HG02973 (cell line): Measurements from ENCODE around the gene RABL6.
A peak's percentile ranks its signal among the peaks of the same experiment; 100 is the strongest.
"Not testable (repeated sequence)": the region's sequence is repeated elsewhere in the genome, so short reads cannot be mapped to it uniquely, and the experiment has no call there.

Experiments
- ATAC-seq: cut with Tn5 transposase; IDR thresholded peaks from one replicate; pipeline ENCODE4 v1.9.1; 2021; ENCODE audit warnings: moderate library complexity; ENCODE audit not compliant: unreplicated experiment

The RABL6 gene, protein sequence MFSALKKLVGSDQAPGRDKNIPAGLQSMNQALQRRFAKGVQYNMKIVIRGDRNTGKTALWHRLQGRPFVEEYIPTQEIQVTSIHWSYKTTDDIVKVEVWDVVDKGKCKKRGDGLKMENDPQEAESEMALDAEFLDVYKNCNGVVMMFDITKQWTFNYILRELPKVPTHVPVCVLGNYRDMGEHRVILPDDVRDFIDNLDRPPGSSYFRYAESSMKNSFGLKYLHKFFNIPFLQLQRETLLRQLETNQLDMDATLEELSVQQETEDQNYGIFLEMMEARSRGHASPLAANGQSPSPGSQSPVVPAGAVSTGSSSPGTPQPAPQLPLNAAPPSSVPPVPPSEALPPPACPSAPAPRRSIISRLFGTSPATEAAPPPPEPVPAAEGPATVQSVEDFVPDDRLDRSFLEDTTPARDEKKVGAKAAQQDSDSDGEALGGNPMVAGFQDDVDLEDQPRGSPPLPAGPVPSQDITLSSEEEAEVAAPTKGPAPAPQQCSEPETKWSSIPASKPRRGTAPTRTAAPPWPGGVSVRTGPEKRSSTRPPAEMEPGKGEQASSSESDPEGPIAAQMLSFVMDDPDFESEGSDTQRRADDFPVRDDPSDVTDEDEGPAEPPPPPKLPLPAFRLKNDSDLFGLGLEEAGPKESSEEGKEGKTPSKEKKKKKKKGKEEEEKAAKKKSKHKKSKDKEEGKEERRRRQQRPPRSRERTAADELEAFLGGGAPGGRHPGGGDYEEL

DNA sequence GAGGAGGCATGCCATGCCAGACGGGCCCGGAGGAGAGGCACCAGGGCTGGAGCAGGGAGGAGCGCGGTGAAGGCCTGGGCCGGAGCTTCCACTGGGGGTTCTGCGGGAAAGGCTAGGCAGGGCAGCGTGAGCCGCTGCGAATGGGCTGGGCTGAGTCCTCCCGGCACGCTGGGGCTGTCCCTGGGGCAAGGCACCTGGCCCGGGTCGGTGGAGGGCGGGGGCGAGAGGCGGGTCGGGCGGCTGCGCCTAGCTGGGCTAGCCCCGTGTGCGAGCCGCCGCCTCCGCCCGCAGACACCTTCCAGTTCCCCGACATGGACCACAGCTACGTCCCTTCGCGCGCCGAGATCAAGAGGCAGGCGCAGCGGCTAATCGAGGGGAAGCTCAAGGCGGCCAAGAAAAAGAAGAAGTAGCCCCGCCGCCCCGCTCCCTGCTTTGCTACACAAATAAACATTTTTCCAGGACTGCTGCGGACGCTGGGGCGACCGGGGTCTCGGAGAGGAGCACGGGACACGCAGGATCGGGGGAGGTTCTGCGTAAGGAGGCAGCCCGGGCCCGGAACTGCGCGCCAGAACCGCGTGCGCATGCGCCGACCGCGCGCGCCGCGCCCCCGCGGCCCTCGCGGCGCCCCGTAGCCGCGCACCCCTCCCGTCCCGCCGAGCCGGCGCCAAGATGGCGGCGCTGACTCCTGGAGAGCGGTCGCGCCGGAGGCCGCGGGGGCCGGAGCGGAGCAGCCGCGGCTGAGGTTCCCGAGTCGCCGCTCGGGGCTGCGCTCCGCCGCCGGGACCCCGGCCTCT lies at the start of gene RABL6:
RABL6 (plus strand) TSS at position 668 of the 794 bp plus-strand sequence. CDS start 249 bp downstream, outside the sequence.
- ATAC-seq, result peak; percentile 59

DNA sequence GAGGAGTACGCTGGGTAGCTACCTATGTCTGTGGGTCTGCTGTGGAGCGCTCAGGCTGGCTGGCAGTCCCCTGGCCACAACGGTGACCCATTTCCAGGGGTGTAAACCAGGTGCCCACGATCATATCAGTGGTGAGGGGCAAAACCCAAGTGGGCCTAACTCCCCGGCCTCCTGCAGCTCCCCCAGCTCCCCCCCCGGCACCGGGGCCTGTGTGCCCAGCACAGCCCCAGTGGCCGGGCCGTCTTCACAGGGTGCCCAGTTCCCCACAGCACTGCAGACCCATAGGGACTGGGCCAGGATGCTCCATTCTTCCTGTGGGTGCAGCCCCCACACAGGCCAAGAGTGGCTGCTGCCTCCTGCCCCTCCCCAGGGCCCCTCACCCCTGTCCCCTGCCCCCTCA lies 48.7 kb upstream of the RABL6 start:
- no peak for ATAC-seq

DNA sequence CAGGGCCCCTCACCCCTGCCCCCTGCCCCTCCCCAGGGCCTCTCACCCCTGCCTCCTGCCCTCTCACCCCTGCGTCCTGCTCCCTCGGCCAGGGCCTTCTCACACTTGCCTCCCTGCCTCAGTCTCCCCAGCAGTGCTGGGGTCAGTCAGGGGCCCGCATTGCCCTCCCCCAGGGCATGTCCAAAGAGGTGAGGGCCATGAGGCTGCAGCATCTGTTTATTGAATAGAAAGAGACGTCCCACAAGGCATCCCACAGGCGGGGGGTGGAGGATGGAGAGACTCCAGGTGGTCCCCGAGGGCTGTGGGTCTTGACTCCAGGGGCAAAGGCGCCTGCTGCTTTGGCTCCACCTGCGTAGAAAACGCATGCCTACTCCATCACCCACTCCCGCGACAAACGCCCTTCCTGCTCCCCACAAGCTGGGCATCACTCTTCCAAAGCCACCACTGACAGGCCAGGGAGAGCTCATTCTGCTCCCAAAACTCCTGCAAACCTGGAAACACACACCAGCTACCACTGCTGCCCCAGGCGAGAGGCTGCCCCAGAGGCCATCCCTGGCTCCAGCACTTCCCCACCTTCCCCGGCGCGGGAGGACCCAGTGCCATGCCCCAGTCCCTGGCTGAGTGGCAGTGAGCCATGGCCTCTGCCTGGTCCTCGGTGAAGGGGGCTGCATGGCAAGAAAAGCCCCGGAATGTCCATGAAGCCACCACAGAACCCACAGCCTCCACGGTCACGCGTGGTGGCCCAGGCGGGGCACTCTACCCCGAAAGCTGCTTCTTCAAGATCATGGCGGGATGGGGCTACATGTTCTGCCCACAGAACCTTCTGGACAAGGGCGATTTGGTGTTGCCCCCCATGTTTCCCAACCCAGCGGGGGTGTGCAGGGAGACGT lies 48.1 kb upstream of the RABL6 start:
- ATAC-seq, result no peak

DNA sequence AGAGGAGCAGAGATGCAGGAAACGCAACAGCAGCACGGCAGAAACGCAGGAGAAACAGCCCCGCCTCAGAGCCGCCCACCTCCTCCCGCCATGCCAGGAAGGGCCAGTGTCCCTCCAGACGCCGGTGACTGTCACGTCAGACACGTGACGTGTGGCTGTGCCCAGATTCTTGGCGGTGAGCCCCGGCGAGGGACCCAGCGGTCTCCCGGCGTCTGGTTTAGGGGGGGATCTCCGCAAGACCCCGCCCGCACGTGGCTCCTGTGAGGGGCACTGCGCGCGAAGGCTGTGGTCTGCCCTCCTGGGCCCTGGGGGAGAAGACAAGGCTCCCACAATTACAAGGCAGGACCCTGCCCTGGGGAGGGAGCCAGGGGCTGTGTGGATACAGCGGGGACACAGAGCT lies 47.3 kb upstream of the RABL6 start:
- ATAC-seq, result no peak

DNA sequence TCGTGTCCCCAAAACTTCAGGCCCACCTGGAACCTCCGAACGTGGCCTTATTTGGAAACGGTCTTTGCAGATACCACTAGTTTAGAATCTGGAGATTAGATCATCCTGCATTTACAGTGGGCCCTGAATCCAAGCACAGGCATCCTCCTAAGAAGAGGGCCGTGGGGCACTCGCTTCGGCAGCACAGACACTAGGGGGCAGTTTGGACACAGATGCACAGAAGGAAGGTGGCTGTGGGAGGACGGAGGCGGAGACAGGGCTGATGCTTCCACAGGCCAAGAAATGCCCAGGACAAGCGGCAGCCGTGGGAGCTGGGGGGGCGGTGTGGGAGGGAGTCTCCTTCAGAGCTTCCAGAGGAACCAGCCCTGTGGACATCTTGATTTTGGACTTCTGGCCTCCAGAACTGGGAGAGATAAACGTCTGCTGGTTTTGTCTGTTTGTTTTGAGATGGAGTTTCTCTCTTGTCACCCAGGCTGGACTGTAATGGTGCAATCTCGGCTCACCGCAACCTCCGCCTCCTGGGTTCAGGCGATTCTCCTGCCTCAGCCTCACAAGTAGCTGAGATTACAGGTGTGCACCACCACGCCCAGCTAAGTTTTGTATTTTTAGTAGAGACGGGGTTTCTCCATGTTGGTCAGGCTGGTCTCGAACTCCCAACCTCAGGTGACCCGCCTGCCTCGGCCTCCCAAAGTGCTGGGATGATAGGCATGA lies 46.8 kb upstream of the RABL6 start:
- not testable (repeated sequence) for ATAC-seq

DNA sequence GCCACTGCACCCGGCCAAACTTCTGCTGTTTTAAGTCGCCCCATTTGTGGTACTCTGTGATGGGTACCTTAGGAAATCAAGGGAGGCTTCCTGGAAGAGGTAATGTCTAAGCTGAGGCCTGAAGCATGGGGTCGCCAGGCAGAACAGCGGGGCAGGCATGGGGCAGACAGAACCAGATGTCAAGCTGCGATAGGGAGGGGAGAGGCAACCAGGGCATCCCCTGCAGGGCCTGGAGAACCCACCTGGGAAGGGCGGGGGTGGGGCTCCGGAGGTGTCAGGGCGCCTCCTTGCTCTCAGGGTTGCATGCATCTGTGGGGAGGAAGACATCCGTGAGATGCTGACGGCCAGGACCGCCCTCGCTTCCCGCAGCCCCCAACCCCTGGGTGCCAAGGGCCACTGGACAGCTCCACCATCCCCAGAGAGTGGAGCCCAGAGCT lies 46.2 kb upstream of the RABL6 start:
- no peak for ATAC-seq

DNA sequence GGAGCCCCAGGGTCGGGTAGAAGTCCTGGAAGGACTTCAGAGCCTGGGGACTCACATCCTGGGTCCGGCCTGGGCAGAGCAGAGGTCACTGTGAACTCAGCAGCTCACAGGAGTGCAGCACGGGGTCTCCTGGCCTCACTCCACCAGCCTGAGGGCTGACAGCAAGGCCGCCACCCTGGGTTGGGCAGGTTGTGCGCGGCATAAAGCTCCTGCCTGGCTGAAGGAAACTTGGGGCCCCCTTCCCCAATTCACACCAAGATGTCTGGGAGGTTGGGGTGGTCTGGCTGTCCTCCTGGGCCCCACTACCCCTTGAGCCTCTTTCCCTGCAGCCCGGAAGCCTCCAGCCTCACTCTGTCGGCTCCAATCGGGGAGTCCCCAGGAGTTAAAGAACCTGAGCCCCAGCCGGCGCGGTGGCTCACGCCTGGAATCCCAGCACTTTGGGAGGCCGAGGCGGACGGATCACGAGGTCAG lies 45.5 kb upstream of the RABL6 start:
- ATAC-seq, result no peak

DNA sequence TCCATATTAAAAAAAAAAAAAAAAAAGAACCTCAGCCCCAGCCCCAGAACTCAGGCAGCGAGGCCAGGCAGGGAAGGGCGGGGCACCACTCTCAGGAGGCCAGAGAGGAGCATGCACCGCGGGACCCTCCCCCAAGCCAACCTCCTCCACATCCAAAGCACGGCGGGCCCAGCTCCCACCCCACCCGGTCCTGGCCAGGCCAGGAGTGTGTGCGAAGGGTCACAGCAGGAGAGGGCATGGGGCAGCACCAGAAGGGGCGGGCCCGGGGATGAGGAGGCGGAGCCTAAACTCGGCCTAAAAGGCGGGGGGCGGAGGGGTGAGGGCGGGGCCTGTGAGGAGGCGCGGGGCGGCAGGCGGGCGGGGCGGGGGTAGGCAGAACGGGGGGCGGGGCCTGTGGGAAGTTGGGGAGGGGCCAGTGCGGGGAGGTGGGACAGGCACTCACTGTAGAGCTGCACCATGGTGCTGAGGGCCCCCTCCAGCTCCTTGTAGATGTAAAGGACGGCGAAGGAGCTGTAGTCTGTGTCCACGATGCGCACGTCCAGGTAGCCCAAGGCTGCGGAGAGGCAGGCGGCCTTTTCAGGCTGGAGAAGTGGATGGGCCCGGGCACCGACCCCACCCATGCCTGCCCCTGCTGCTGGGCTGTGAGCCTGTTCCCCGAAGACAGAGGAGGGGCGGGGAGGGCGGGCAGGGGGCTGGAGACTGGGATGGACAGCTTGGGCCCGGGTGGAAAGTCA lies 44.7 kb upstream of the RABL6 start:
- ATAC-seq, result no peak

DNA sequence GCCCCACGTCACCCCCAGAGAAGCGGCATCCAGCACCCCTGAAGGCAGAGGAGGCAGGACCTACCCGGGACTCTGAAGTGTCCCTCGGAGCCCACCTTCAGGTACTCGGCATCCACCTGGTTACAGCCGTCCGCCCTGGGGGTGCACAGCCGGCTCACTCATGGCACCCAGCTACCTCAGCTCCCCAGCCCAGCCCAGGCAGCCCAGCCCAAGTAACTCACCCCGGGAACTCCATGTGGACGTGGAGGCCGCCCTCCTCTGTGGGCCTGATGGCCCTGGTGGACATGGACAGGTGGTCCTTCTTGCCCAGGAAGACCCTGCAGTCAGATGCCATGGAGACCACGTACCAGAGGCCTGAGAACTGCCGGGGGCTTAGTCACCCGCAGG lies 44.1 kb upstream of the RABL6 start:
- no peak for ATAC-seq

DNA sequence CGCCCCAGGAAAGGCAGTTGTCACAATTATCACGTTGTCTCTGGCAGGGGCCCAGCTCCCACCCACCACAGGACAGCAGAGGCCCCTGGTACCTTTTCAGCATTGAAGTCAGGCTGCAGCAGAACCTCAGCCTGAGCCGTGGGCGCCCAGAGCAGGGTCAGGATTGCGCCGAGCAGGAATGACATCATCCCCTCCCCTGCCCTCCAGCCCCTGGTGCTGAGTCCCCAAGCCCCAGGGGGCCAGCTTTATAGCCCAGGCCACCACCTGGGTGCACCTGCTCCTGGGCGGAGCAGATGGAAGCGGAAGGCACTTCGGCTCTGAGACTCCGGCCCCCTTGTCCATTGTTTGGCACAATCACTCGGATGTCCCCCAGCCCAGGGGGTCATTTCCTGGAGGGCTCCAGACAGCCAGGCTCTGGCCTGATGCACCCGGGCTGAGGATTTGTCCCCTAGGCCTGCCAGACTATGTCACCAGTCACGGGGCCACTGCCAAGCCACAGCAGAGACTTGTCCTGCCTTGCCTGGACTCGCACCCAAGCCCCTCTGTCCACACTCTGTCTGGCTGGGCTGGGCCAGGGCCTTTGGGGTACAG lies 43.4 kb upstream of the RABL6 start, which contains the start of gene LCN15:
LCN15 (minus strand) TSS at position 218 of the 591 bp plus-strand sequence; CDS start at position 188, 30 bp downstream.
- ATAC-seq, result no peak

DNA sequence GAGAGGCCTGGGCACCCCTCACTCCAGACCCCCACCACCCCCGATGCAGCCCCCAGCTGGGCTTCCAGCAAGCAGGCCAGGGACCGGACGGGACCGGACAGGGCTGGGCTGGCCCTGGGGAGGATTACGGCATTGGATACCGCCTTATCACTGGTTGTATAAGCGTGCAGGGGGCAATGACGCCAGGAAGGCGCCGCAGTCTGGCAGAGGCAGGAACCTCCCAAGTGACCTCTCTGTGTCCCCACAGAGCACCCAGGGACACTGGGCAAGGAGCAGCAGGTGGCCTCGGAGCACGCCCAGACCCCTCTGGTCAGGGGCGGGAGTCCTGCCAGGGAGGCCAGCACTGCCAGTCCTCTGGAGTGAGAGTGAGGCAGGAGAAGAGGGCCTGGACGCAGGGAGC lies 42.7 kb upstream of the RABL6 start:
- ATAC-seq, result no peak

DNA sequence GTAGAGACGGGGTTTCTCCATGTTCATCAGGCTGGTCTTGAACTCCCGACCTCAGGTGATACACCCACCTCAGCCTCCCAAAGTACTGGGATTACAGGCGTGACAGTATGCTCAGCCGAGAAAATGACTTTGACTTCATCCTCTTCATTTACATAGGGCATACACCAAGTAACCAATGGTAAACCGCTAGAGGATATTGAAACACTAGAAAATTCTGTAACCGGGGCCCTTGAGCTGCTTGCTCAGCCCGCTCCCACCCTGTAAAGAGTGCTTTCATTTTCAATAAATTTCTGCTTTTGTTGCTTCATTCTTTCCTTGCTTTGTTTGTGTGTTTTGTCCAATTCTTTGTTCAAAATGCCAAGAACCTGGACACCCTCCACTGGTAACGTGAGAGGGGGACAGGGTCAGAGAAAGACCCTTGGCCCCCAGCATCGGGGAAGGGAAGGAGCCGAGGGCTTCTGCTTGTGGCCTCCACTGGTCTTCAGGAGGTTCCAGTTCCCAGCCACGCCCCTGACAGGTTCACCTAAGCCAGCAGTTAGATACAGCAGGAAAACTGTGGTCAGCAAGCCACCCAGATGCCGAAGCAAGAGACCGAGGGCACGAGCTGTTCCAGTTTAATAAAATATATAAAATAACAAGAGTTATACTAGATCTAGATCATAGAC lies 41.9 kb upstream of the RABL6 start:
- ATAC-seq, result not testable (repeated sequence)

DNA sequence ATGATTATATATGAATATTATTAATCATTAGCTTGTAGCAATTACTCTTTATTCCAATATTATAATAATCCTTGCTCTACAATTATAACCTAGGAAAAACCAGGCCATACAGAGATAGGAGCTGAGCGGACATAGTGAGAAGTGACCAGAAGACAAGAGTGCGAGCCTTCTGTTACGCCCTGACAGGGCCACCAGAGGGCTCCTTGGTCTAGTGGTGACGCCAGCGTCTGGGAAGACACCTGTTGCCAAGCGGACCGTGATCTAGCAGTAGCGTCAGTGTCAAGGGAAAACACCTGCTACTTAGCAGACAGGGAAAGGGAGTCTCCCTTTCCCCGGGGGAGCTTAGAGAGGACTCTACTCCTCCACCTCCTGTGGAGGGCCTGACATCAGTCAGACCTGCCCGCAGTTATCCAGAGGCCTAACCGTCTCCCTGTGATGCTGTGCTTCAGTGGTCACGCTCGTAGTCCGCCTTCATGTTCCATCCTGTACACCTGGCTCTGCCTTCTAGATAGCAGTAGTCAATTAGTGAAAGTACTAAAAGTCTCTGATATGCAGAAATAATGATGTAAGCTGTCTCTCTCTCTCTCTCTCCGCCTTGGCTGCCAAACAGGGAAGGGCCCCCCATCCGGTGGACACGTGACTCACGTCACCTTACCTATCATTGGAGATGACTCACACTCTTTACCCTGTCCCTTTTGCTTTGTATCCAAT lies 41.2 kb upstream of the RABL6 start:
- not testable (repeated sequence) for ATAC-seq

DNA sequence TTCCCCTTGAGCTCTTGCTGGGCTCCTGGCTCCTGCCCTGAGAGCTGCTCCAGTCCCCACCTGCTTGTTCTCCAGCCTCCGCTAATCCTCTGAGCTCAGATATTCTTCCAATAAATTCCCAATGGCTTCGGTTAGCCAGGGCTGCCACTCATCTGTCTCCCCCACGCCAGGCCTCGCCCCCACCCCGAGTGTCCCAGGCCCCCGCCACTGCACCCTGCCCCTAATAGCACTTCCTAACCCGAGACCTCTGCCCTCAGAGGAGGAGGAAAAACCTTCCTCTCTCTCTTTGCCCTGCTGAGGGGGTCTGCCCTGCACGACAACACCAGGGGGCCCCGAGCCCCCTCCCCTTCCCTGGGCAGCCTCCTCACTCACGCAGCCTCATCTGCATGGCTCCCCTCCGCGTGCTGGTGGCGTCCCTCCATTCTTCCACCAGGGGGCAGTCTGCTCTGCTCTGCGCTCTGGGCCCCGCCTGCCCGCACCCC lies 38.0 kb upstream of the RABL6 start:
- no peak for ATAC-seq

DNA sequence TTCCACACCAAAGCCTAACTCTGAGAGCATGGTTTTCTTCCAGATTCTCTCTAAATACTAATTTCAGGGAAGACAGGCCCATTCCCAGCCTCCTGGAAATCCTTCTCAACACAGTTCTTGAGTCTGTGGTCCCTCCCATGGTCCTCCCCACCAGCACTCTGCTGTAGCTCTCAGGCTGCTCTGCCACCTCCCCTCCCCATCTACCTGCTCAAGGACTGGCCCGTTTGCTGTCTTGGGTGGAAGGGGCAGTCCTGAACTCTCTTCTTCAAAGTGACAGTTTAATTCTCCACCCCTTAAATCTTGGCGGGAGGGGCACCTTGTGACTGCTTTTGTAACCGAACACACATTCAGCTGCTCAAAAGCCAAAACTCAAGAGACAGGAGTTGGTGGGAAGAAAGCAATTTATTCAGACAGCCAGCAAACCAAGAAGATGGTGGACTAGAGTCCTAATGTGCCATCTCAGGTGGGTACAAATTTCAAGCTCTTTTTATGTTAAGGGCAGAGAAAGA lies 35.8 kb upstream of the RABL6 start:
- ATAC-seq, result no peak

DNA sequence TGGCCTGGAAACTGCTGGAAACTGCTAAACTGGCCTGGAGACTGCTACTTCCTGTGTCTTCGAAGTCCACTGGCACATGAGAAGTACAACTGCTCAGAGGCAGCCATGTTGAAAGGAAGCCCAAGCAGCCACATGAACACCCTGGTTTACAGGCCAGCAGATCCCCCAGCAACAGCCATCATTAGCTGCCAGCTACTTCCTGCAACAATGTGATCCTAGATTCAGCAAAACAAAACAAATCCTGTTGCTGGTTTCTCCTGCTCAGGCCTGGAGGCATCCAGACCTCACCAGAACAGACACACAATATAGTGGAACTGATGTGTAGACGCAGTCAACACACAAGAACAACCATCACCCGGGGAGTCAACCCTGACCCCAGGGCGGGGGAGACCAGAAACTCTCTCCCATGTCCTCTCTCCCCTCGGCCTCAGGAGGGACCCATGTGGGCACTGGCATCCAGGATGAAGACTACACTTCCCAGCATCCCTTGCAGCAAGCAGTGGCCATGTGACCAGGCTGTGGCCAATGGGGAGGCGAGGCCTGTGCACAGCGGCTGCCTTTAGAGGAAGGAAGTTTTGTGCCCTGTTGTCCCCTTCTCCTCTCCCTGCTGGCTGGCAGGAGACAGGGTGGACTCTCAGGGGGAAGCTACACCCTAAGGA lies 34.2 kb upstream of the RABL6 start:
- no peak for ATAC-seq
